ENCODE measurements around the gene LRMDA. TPM values are rescaled to one million over a fixed set of nuclear protein-coding genes. Genes with fewer than 3 reads are reported as not detected.

Gene LRMDA
- total RNA-seq, 4 donors from 2014 or later = 9.8 to 18.6 (median 15.8) TPM

- Histone ChIP-seq H3K27me3 (no peaks in the 10 kb centered on the region), H3K4me1 (peaks cover 0 to 26% (median 5%) of the 10 kb centered on the region in 4 donors), H3K27ac (no peak overlapping the region), H3K4me3 (no peak overlapping the region), H3K36me3 (no peaks in the 10 kb centered on the region), H3K9me3 (no peaks in the 10 kb centered on the region)
- TF ChIP-seq CTCF (IDR thresholded peaks at IDR 0.05) = no peak
- no peak for TF ChIP-seq EP300 (IDR thresholded peaks at IDR 0.05)
- no peak for TF ChIP-seq POLR2A (IDR thresholded peaks at IDR 0.05)
- 91% methylated on average over 4 of the region's 4 CpGs for WGBS, 2 donors
- DNase-seq (ENCODE audit: low spot score in 2 of 2) = no peak
Observed at GRCh38 chr10:75506930-75507329, 75.5 kb downstream of the LRMDA start.

GRCh38 chr10:75507469-75507868, 76.0 kb downstream of the LRMDA start:
- H3K36me3 ChIP-seq = no peaks in the 10 kb centered on the region
- no peak overlapping the region for H3K4me3 ChIP-seq
- H3K27me3 ChIP-seq = no peaks in the 10 kb centered on the region
- no peak overlapping the region for H3K27ac ChIP-seq
- WGBS, 2 donors = 51 to 55% methylated on average over 3 of the region's 3 CpGs
- DNase-seq (ENCODE audit: low spot score in 2 of 2) = no peak
- H3K4me1 ChIP-seq = peaks cover 0 to 28% (median 5%) of the 10 kb centered on the region in 4 donors
- no peak for TF ChIP-seq EP300 (IDR thresholded peaks at IDR 0.05)
- TF ChIP-seq CTCF (IDR thresholded peaks at IDR 0.05) = no peak
- TF ChIP-seq POLR2A (IDR thresholded peaks at IDR 0.05) = no peak
- H3K9me3 ChIP-seq = no peaks in the 10 kb centered on the region

- DNase-seq (ENCODE audit: low spot score in 2 of 2) = no peak
- 54 to 68% methylated on average over 2 of the region's 2 CpGs for WGBS, 2 donors
- H3K27ac ChIP-seq = no peak overlapping the region
- H3K9me3 ChIP-seq = no peaks in the 10 kb centered on the region
- no peaks in the 10 kb centered on the region for H3K36me3 ChIP-seq
- no peak overlapping the region for H3K4me3 ChIP-seq
- H3K4me1 ChIP-seq = peaks cover 0 to 34% (median 5%) of the 10 kb centered on the region in 4 donors
- TF ChIP-seq CTCF (IDR thresholded peaks at IDR 0.05) = no peak
- TF ChIP-seq POLR2A (IDR thresholded peaks at IDR 0.05) = no peak
- no peak for TF ChIP-seq EP300 (IDR thresholded peaks at IDR 0.05)
- no peaks in the 10 kb centered on the region for H3K27me3 ChIP-seq
Observed at GRCh38 chr10:75508239-75508813, 76.9 kb downstream of the LRMDA start.

- Histone ChIP-seq H3K4me3 (no peak overlapping the region), H3K36me3 (no peaks in the 10 kb centered on the region), H3K27ac (no peak overlapping the region), H3K4me1 (peaks cover 0 to 39% (median 5%) of the 10 kb centered on the region in 4 donors), H3K9me3 (no peaks in the 10 kb centered on the region), H3K27me3 (no peaks in the 10 kb centered on the region)
- DNase-seq (ENCODE audit: low spot score in 2 of 2) = no peak
- whole genome bisulfite sequencing, 2 donors = 60 to 65% methylated on average over 7 of the region's 7 CpGs
- TF ChIP-seq CTCF (IDR thresholded peaks at IDR 0.05) (no peak), POLR2A (IDR thresholded peaks at IDR 0.05) (no peak), EP300 (IDR thresholded peaks at IDR 0.05) (no peak)
Observed at GRCh38 chr10:75508814-75509306, 77.4 kb downstream of the LRMDA start.

GRCh38 chr10:75509706-75510105, 78.3 kb downstream of the LRMDA start:
- 88 to 93% methylated on average over 2 of the region's 2 CpGs for WGBS, 2 donors
- peaks cover 0 to 39% (median 5%) of the 10 kb centered on the region in 4 donors for H3K4me1 ChIP-seq

More at GRCh38 chr10:75509706-75510105, 78.3 kb downstream of the LRMDA start:
- no peak overlapping the region for H3K4me3 ChIP-seq
- H3K9me3 ChIP-seq = no peaks in the 10 kb centered on the region
- no peak overlapping the region for H3K27ac ChIP-seq
- no peak for TF ChIP-seq EP300 (IDR thresholded peaks at IDR 0.05)
- no peak for TF ChIP-seq CTCF (IDR thresholded peaks at IDR 0.05)
- TF ChIP-seq POLR2A (IDR thresholded peaks at IDR 0.05) = no peak
- DNase-seq (ENCODE audit: low spot score in 2 of 2) = no peak
- H3K27me3 ChIP-seq = no peaks in the 10 kb centered on the region
- H3K36me3 ChIP-seq = no peaks in the 10 kb centered on the region

Measured in tibial nerve (tissue), 4 donors.